BJ (cell line): ENCODE measurements around the gene FGF3. TPM values are rescaled to one million over a fixed set of nuclear protein-coding genes. Genes with fewer than 3 reads are reported as not detected.

Experiments
- CTCF ChIA-PET: fragments of 350-600 bp; formaldehyde crosslinking; extraction: SDS; loops from one replicate; lab custom pipeline; 2021; ENCODE audit warnings: antibody characterized with exemption, inconsistent platforms; lab: Yijun Ruan, JAX
- POLR2A ChIA-PET: fragments of 300-600 bp; sonication (Branson Sonifier 250); formaldehyde crosslinking; extraction: SDS; loops from one replicate; lab custom pipeline; 2021; ENCODE audit warnings: antibody characterized with exemption; lab: Charles Lee
- DNase-seq: peaks from one replicate; pipeline ENCODE4 v3.0.0-alpha.2; 2011; ENCODE audit warnings: low read depth
- H3K27me3 ChIP-seq: 2 replicates; pipeline ENCODE4 v1.6.0; 2011; ENCODE audit warnings: low read length; ENCODE audit not compliant: control insufficient read depth, insufficient read depth
- H3K36me3 ChIP-seq: 2 replicates; pipeline ENCODE4 v1.5.1; 2011; ENCODE audit warnings: low read length; ENCODE audit not compliant: control insufficient read depth, insufficient read depth
- H3K4me3 ChIP-seq: 2 replicates; pipeline ENCODE4 v1.5.1; 2011; ENCODE audit warnings: low read depth, mild to moderate bottlenecking, control low read depth, low read length
- CTCF ChIP-seq: IDR thresholded peaks from 2 replicates; pipeline ENCODE4 v1.5.1; 2011; ENCODE audit warnings: low read depth, mild to moderate bottlenecking, control low read depth, inconsistent platforms, low read length, moderate library complexity; ENCODE audit not compliant: insufficient read depth
- polyA plus RNA-seq: library from polyadenylated mRNA; depleted of rRNA; stranded (reverse); fragments of >200 nt; gene quantifications from 2 replicates; pipeline ENCODE4 v1.2.3, GENCODE V29; 2011

Gene FGF3
- polyA plus RNA-seq, 1 experiment, result not detected

- POLR2A ChIA-PET, result no interaction called here
- no peak for DNase-seq
- H3K27me3 ChIP-seq, result peaks cover 35% of the 10 kb centered on the region
Measured at GRCh38 chr11:69775163-69775755, 44.0 kb downstream of the FGF3 start, which contains the start of gene FGF4. Gene FGF4, minus strand, starts transcription at chr11:69775341. Its CDS starts 257 bp downstream, at chr11:69775084.

GRCh38 chr11:69774354-69775162 lies 44.7 kb downstream of the FGF3 start:
- Histone ChIP-seq H3K27me3 (peaks cover 34% of the 10 kb centered on the region), H3K4me3 (no peak overlapping the region), H3K36me3 (no peaks in the 10 kb centered on the region)
- ChIA-PET POLR2A (no interaction called here), CTCF (no interaction called here)
- no peak for TF ChIP-seq CTCF
- no peak for DNase-seq

More at GRCh38 chr11:69775163-69775755, 44.0 kb downstream of the FGF3 start, which contains the start of gene FGF4:
- CTCF ChIA-PET, result no interaction called here
- Histone ChIP-seq H3K4me3 (no peak within 1 kb of the TSS), H3K36me3 (no peaks in the 10 kb centered on the region)
- no peak for TF ChIP-seq CTCF

GRCh38 chr11:69773626-69774353 lies 45.4 kb downstream of the FGF3 start:
- ChIA-PET POLR2A (no interaction called here), CTCF (no interaction called here)
- no peaks in the 10 kb centered on the region for H3K36me3 ChIP-seq
- no peak for DNase-seq
- no peak for TF ChIP-seq CTCF
- H3K27me3 ChIP-seq, result peaks cover 35% of the 10 kb centered on the region
- H3K4me3 ChIP-seq, result no peak overlapping the region

GRCh38 chr11:69771466-69771865 lies 47.8 kb downstream of the FGF3 start:
- Histone ChIP-seq H3K27me3 (peaks cover 29% of the 10 kb centered on the region), H3K4me3 (no peak overlapping the region), H3K36me3 (no peaks in the 10 kb centered on the region)
- DNase-seq, result no peak
- ChIA-PET POLR2A (interaction anchor here (0.6 kb wide), 1 partner anchor 15 kb away, joined by 3 read pairs; no protein-coding TSS in a partner anchor), CTCF (no interaction called here)
- TF ChIP-seq CTCF, result no peak

- CTCF ChIA-PET, result interaction anchor here (0.7 kb wide), 1 partner anchor 92 kb away, joined by 3 read pairs; no protein-coding TSS in a partner anchor
- POLR2A ChIA-PET, result no interaction called here
Measured at GRCh38 chr11:69770540-69770939, 48.7 kb downstream of the FGF3 start.

More at GRCh38 chr11:69770540-69770939, 48.7 kb downstream of the FGF3 start:
- DNase-seq, result no peak
- TF ChIP-seq CTCF, result no peak
- H3K27me3 ChIP-seq, result peaks cover 21% of the 10 kb centered on the region
- no peaks in the 10 kb centered on the region for H3K36me3 ChIP-seq
- H3K4me3 ChIP-seq, result no peak overlapping the region
